WI38 (cell line): Measurements from ENCODE around the gene ADGB.
"Not testable (repeated sequence)": the region's sequence is repeated elsewhere in the genome, so short reads cannot be mapped to it uniquely, and the experiment has no call there.

ENCODE experiments used
- H3K4me3 ChIP-seq: 2 replicates; pipeline ENCODE4 v1.5.1; 2011; ENCODE audit warnings: low read depth, mild to moderate bottlenecking, control low read depth, low read length
- CTCF ChIP-seq: IDR thresholded peaks from 2 replicates; pipeline ENCODE4 v1.5.1; 2012; ENCODE audit warnings: low read depth, mild to moderate bottlenecking, control low read depth, low read length

ADGB gene

GRCh38 chr6:146795479-146796133 lies 196.8 kb downstream of the ADGB start:
- no peak overlapping the region for H3K4me3 ChIP-seq
- TF ChIP-seq CTCF = no peak

GRCh38 chr6:146803167-146803566 lies 204.4 kb downstream of the ADGB start:
- H3K4me3 ChIP-seq = not testable (repeated sequence)

- H3K4me3 ChIP-seq = no peak overlapping the region
- no peak for TF ChIP-seq CTCF
Measured at GRCh38 chr6:146803601-146804000, 204.8 kb downstream of the ADGB start.

GRCh38 chr6:146805546-146806325 lies 207.0 kb downstream of the ADGB start:
- H3K4me3 ChIP-seq = no peak overlapping the region
- TF ChIP-seq CTCF = no peak

- not testable (repeated sequence) for H3K4me3 ChIP-seq
Measured at GRCh38 chr6:146809014-146809413, 210.2 kb downstream of the ADGB start.

- H3K4me3 ChIP-seq = not testable (repeated sequence)
Measured at GRCh38 chr6:146812811-146813321, 214.1 kb downstream of the ADGB start.

- no peak for TF ChIP-seq CTCF
- no peak overlapping the region for H3K4me3 ChIP-seq
Measured at GRCh38 chr6:146813554-146813953, 214.8 kb downstream of the ADGB start.

GRCh38 chr6:146814148-146814750 lies 215.5 kb downstream of the ADGB start:
- no peak overlapping the region for H3K4me3 ChIP-seq

GRCh38 chr6:146815511-146816462 lies 217.0 kb downstream of the ADGB start:
- not testable (repeated sequence) for H3K4me3 ChIP-seq

More at GRCh38 chr6:146814148-146814750, 215.5 kb downstream of the ADGB start:
- no peak for TF ChIP-seq CTCF
